Thoracic aorta (tissue), 2 donors: ENCODE measurements around the gene ABHD16B. TPM values are rescaled to one million over a fixed set of nuclear protein-coding genes. Genes with fewer than 3 reads are reported as not detected.

Experiments used
- ATAC-seq: fragments of 150-250 bp; one replicate; pipeline ENCODE4 v1.8.0; 2017; ENCODE audit warnings: low read depth; ENCODE audit not compliant: insufficient number of reproducible peaks, low FRiP score
- DNase-seq: peaks from one replicate; pipeline ENCODE4 v3.0.0-alpha.2; 2020; ENCODE audit warnings: low spot score
- H3K27ac ChIP-seq, 2 donors: fragments of 200-600 bp; sonication (generic); 1 replicate in 1 of 2; 2 replicates in 1 of 2; pipeline ENCODE4 v1.5.1; 2016; ENCODE audit warnings: mild to moderate bottlenecking in 2 of 2, moderate library complexity in 2 of 2
- H3K27me3 ChIP-seq: fragments of 200-600 bp; sonication (generic); replicated peaks from 2 replicates; pipeline ENCODE4 v1.6.0; 2016; ENCODE audit warnings: mild to moderate bottlenecking; ENCODE audit not compliant: insufficient read depth
- H3K36me3 ChIP-seq: fragments of 200-600 bp; sonication (generic); one replicate; pipeline ENCODE4 v1.5.1; 2016
- H3K4me1 ChIP-seq, 2 donors: fragments of 200-600 bp; sonication (generic); 1 replicate in 1 of 2; 2 replicates in 1 of 2; pipeline versions ENCODE4 v1.5.1 to v1.6.0; 2016; ENCODE audit warnings: low read depth in 2 of 2, mild to moderate bottlenecking in 1 of 2; ENCODE audit not compliant: control insufficient read depth in 1 of 2
- H3K4me3 ChIP-seq: fragments of 200-600 bp; sonication (generic); 2 replicates; pipeline ENCODE4 v1.5.1; 2016; ENCODE audit warnings: mild to moderate bottlenecking
- H3K9me3 ChIP-seq: fragments of 200-600 bp; sonication (generic); 2 replicates; pipeline ENCODE4 v1.5.1; 2016
- total RNA-seq, 2 donors: library from RNA; depleted of rRNA; stranded (reverse); fragments of >200 nt; gene quantifications; one replicate each; pipeline versions ENCODE4 v1.1.0 to v1.2.3, GENCODE V29; 2016
- TF ChIP-seq, protein P1 (sequence below): fragments of 200-600 bp; sonication (generic); IDR thresholded peaks from one replicate; pipeline ENCODE4 v1.5.1; 2019; ENCODE audit warnings: antibody characterized with exemption

ABHD16B gene
- total RNA-seq, 2 donors from 2014 or later, result not detected

- TF ChIP-seq, protein P1, sequence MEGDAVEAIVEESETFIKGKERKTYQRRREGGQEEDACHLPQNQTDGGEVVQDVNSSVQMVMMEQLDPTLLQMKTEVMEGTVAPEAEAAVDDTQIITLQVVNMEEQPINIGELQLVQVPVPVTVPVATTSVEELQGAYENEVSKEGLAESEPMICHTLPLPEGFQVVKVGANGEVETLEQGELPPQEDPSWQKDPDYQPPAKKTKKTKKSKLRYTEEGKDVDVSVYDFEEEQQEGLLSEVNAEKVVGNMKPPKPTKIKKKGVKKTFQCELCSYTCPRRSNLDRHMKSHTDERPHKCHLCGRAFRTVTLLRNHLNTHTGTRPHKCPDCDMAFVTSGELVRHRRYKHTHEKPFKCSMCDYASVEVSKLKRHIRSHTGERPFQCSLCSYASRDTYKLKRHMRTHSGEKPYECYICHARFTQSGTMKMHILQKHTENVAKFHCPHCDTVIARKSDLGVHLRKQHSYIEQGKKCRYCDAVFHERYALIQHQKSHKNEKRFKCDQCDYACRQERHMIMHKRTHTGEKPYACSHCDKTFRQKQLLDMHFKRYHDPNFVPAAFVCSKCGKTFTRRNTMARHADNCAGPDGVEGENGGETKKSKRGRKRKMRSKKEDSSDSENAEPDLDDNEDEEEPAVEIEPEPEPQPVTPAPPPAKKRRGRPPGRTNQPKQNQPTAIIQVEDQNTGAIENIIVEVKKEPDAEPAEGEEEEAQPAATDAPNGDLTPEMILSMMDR, result no peak
- Histone ChIP-seq H3K27ac (peak overlapping the region; percentile 31 to 38), H3K9me3 (no peaks in the 10 kb centered on the region), H3K4me3 (peak overlapping the region; percentile 58), H3K27me3 (peaks cover 5% of the 10 kb centered on the region), H3K36me3 (no peaks in the 10 kb centered on the region), H3K4me1 (peaks cover 22 to 37% of the 10 kb centered on the region in 2 donors)
- DNase-seq, result no peak
- ATAC-seq, result no peak
Observed at GRCh38 chr20:63854069-63854765, 7.1 kb upstream of the ABHD16B start.

GRCh38 chr20:63854766-63855362 lies 6.4 kb upstream of the ABHD16B start:
- Histone ChIP-seq H3K4me1 (peaks cover 22 to 39% of the 10 kb centered on the region in 2 donors), H3K27ac (peak overlapping the region in 1 of 2 donors; percentile 31), H3K9me3 (no peaks in the 10 kb centered on the region), H3K4me3 (peak overlapping the region; percentile 58), H3K27me3 (peaks cover 5% of the 10 kb centered on the region), H3K36me3 (no peaks in the 10 kb centered on the region)
- DNase-seq (no peak), ATAC-seq (no peak)
- TF ChIP-seq, protein P1, result no peak

GRCh38 chr20:63855363-63856097 lies 5.8 kb upstream of the ABHD16B start:
- DNase-seq (no peak), ATAC-seq (no peak)
- no peak overlapping the region for H3K27ac ChIP-seq
- TF ChIP-seq, protein P1, result no peak
- no peaks in the 10 kb centered on the region for H3K9me3 ChIP-seq
- peak overlapping the region; percentile 58 for H3K4me3 ChIP-seq
- H3K27me3 ChIP-seq, result peaks cover 5% of the 10 kb centered on the region
- H3K36me3 ChIP-seq, result no peaks in the 10 kb centered on the region
- H3K4me1 ChIP-seq, result peaks cover 22 to 39% of the 10 kb centered on the region in 2 donors

GRCh38 chr20:63856098-63856511 lies 5.2 kb upstream of the ABHD16B start:
- Histone ChIP-seq H3K27me3 (peaks cover 5% of the 10 kb centered on the region), H3K4me1 (peaks cover 22 to 39% of the 10 kb centered on the region in 2 donors), H3K27ac (no peak overlapping the region), H3K36me3 (no peaks in the 10 kb centered on the region), H3K4me3 (no peak overlapping the region), H3K9me3 (no peaks in the 10 kb centered on the region)
- no peak for DNase-seq
- TF ChIP-seq, protein P1, result no peak
- ATAC-seq, result no peak

GRCh38 chr20:63857764-63858392 lies 3.4 kb upstream of the ABHD16B start:
- TF ChIP-seq, protein P1, result no peak
- DNase-seq (no peak), ATAC-seq (no peak)
- Histone ChIP-seq H3K9me3 (no peaks in the 10 kb centered on the region), H3K4me3 (no peak overlapping the region), H3K36me3 (no peaks in the 10 kb centered on the region), H3K27ac (no peak overlapping the region), H3K27me3 (peaks cover 5% of the 10 kb centered on the region), H3K4me1 (peaks cover 22 to 39% of the 10 kb centered on the region in 2 donors)
